HepG2 (cell line): ENCODE measurements around the gene TSPAN31.

Experiments used
- EZH2 ChIP-seq: conservative IDR thresholded peaks from 2 replicates; pipeline ENCODE4 v1.6.1; 2012; ENCODE audit warnings: mild to moderate bottlenecking, low read depth, low read length, moderate library complexity
- ZNF451 ChIP-seq: sonication (generic); formaldehyde crosslinking; IDR thresholded peaks from 2 replicates; pipeline ENCODE4 v1.5.0; 2020; ENCODE audit warnings: mild to moderate bottlenecking, missing genetic modification reagents

GRCh38 chr12:57732270-57732669 lies 12.6 kb upstream of the TSPAN31 start:
- no peak for TF ChIP-seq EZH2
- no peak for TF ChIP-seq ZNF451 (CRISPR knock-in tag)
